Hepatocyte (in vitro differentiated cells): ENCODE data around the gene STARD5. TPM values are rescaled to one million over a fixed set of nuclear protein-coding genes. Genes with fewer than 3 reads are reported as not detected.

ENCODE experiments used
- DNase-seq: peaks from one replicate; pipeline ENCODE4 v3.0.0-alpha.2; 2016; ENCODE audit warnings: low spot score
- H2AFZ ChIP-seq: fragments of 200-600 bp; sonication (generic); 2 replicates; pipeline ENCODE4 v1.6.0; 2016; ENCODE audit warnings: antibody characterized with exemption, mild to moderate bottlenecking
- H3K27ac ChIP-seq: fragments of 200-600 bp; sonication (generic); 2 replicates; pipeline ENCODE4 v1.5.1; 2016; ENCODE audit warnings: mild to moderate bottlenecking
- H3K27me3 ChIP-seq: fragments of 200-600 bp; sonication (generic); 2 replicates; pipeline ENCODE4 v1.6.1; 2016
- H3K36me3 ChIP-seq: fragments of 200-600 bp; sonication (generic); replicated peaks from 2 replicates; pipeline ENCODE4 v1.5.1; 2016; ENCODE audit warnings: low read depth; ENCODE audit not compliant: insufficient read depth
- H3K4me1 ChIP-seq: fragments of 200-600 bp; sonication (generic); 2 replicates; pipeline ENCODE4 v1.5.1; 2016; ENCODE audit warnings: mild to moderate bottlenecking, moderate library complexity; ENCODE audit not compliant: insufficient read depth
- H3K4me2 ChIP-seq: fragments of 200-600 bp; sonication (generic); 2 replicates; pipeline ENCODE4 v1.6.0; 2016
- H3K4me3 ChIP-seq: fragments of 200-600 bp; sonication (generic); 2 replicates; pipeline ENCODE4 v1.5.1; 2016; ENCODE audit warnings: mild to moderate bottlenecking
- H3K79me2 ChIP-seq: fragments of 200-600 bp; sonication (generic); 2 replicates; pipeline ENCODE4 v1.6.0; 2017; ENCODE audit warnings: mild to moderate bottlenecking
- H3K9me2 ChIP-seq: fragments of 200-600 bp; sonication (generic); replicated peaks from 2 replicates; pipeline ENCODE4 v1.6.0; 2017; ENCODE audit warnings: mild to moderate bottlenecking; ENCODE audit not compliant: insufficient read depth
- H3K9me3 ChIP-seq: fragments of 200-600 bp; sonication (generic); 2 replicates; pipeline ENCODE4 v1.5.1; 2016; ENCODE audit warnings: low read depth, mild to moderate bottlenecking
- H4K20me1 ChIP-seq: fragments of 200-600 bp; sonication (generic); 2 replicates; pipeline ENCODE4 v1.6.0; 2016; ENCODE audit warnings: mild to moderate bottlenecking; ENCODE audit not compliant: insufficient read depth, poor library complexity, severe bottlenecking
- EZH2 ChIP-seq: fragments of 200-600 bp; sonication (generic); IDR thresholded peaks from 2 replicates; pipeline ENCODE4 v1.6.1; 2016; ENCODE audit warnings: antibody characterized with exemption, mild to moderate bottlenecking, borderline replicate concordance
- EZH2phosphoT487 ChIP-seq: fragments of 200-600 bp; sonication (generic); IDR thresholded peaks from one replicate; pipeline ENCODE4 v1.6.1; 2018; ENCODE audit warnings: antibody characterized with exemption, mild to moderate bottlenecking, low read depth, moderate library complexity; ENCODE audit not compliant: unreplicated experiment, severe bottlenecking
- WGBS: methylation state at CpG from one replicate; pipeline ENCODE4 v1.1.6; 2016; ENCODE audit warnings: low lambda C conversion rate; ENCODE audit errors: missing lambda C conversion rate; 5-methylcytosine and 5-hydroxymethylcytosine counted together
- polyA plus RNA-seq: library from polyadenylated mRNA; unstranded; fragments of >200 nt; fragmentation: Nextera tagmentation; extraction: Ambion mirVana; gene quantifications from 2 replicates; pipeline ENCODE4 v1.2.1, GENCODE V29; 2016
- total RNA-seq: library from RNA; depleted of rRNA; stranded (reverse); fragments of >200 nt; gene quantifications from 2 replicates; pipeline ENCODE4 v1.2.3, GENCODE V29; 2014
- TF ChIP-seq, protein P1 (sequence below): fragments of 200-600 bp; sonication (generic); IDR thresholded peaks from 2 replicates; pipeline ENCODE4 v1.5.1; 2016; ENCODE audit warnings: antibody characterized with exemption, mild to moderate bottlenecking; ENCODE audit not compliant: poor library complexity

Gene STARD5
- total and polyA plus RNA-seq, 2 experiments from 2014 or later: 7.2 to 13.7 TPM

DNA sequence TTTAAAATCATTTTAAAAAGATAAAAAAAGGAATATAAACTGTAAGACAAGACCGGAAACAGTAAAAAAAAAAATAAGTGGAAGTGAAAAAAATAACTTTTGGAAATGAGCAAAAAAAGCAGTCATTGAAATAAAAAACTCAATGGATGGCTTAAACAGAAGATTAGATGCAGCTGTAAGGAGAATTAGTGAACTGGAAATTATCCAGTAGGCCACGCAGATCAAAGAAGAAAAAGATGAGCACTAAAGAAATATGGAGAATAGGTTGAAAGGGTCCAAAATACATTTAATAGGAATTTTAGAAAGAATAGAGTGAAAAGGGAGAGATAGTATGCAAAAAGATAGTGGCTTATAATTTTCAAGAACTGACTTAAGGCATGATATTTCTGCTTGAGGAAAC is 47.0 kb downstream of the STARD5 start:
- no peak overlapping the region for H3K27ac ChIP-seq
- no peak overlapping the region for H2AFZ ChIP-seq
- H3K27me3 ChIP-seq: no peaks in the 10 kb centered on the region
- no peaks in the 10 kb centered on the region for H3K4me1 ChIP-seq
- no peaks in the 10 kb centered on the region for H3K79me2 ChIP-seq
- H4K20me1 ChIP-seq: no peaks in the 10 kb centered on the region
- TF ChIP-seq, protein P1, sequence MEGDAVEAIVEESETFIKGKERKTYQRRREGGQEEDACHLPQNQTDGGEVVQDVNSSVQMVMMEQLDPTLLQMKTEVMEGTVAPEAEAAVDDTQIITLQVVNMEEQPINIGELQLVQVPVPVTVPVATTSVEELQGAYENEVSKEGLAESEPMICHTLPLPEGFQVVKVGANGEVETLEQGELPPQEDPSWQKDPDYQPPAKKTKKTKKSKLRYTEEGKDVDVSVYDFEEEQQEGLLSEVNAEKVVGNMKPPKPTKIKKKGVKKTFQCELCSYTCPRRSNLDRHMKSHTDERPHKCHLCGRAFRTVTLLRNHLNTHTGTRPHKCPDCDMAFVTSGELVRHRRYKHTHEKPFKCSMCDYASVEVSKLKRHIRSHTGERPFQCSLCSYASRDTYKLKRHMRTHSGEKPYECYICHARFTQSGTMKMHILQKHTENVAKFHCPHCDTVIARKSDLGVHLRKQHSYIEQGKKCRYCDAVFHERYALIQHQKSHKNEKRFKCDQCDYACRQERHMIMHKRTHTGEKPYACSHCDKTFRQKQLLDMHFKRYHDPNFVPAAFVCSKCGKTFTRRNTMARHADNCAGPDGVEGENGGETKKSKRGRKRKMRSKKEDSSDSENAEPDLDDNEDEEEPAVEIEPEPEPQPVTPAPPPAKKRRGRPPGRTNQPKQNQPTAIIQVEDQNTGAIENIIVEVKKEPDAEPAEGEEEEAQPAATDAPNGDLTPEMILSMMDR: no peak
- TF ChIP-seq EZH2phosphoT487 (no peak), EZH2 (no peak)
- no peaks in the 10 kb centered on the region for H3K9me2 ChIP-seq
- no peaks in the 10 kb centered on the region for H3K9me3 ChIP-seq
- DNase-seq: no peak
- H3K36me3 ChIP-seq: no peaks in the 10 kb centered on the region
- H3K4me2 ChIP-seq: no peak overlapping the region
- 98% methylated on average over 2 of the region's 2 CpGs for WGBS
- H3K4me3 ChIP-seq: no peak overlapping the region

DNA sequence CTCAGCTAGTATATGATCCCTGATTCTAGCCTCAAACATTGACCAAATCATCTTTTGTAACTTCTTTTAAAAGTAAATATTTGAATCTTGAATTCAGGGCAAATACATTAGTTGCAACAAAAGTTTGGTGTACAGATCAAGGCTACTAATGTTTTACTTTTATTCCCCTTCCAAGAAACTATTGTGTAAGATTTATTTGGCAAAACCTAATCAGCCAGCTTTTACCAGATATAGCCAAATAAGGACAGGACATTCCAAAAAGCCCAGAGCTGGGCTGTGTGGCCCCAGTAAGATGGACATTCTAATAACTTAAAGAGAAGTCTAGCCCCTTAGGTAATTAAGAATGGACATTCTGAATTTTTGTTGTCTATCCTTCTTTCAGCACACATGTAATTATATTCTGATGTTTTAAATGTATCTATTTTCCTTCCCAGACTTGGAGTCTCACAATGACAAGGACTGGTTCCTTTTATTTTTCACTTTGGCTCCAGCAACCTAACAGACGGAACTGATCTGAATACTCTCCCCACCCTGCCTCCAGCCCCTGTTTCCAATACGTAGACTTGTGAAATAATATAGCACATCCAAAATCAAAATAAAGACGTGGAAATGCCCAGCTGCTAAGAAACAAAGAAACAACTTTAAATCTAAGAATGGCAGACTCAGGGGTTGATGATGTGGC is 48.1 kb downstream of the STARD5 start:
- TF ChIP-seq, protein P1: no peak
- TF ChIP-seq EZH2 (no peak), EZH2phosphoT487 (no peak)
- H3K9me2 ChIP-seq: no peaks in the 10 kb centered on the region
- H3K27me3 ChIP-seq: no peaks in the 10 kb centered on the region
- no peak overlapping the region for H3K27ac ChIP-seq
- H3K4me2 ChIP-seq: no peak overlapping the region
- no peaks in the 10 kb centered on the region for H3K4me1 ChIP-seq
- no peak overlapping the region for H3K4me3 ChIP-seq
- H3K9me3 ChIP-seq: no peaks in the 10 kb centered on the region
- WGBS: 95% methylated on average over 3 of the region's 3 CpGs
- no peak for DNase-seq
- H3K36me3 ChIP-seq: no peaks in the 10 kb centered on the region
- H2AFZ ChIP-seq: no peak overlapping the region
- no peaks in the 10 kb centered on the region for H4K20me1 ChIP-seq
- no peaks in the 10 kb centered on the region for H3K79me2 ChIP-seq

DNA sequence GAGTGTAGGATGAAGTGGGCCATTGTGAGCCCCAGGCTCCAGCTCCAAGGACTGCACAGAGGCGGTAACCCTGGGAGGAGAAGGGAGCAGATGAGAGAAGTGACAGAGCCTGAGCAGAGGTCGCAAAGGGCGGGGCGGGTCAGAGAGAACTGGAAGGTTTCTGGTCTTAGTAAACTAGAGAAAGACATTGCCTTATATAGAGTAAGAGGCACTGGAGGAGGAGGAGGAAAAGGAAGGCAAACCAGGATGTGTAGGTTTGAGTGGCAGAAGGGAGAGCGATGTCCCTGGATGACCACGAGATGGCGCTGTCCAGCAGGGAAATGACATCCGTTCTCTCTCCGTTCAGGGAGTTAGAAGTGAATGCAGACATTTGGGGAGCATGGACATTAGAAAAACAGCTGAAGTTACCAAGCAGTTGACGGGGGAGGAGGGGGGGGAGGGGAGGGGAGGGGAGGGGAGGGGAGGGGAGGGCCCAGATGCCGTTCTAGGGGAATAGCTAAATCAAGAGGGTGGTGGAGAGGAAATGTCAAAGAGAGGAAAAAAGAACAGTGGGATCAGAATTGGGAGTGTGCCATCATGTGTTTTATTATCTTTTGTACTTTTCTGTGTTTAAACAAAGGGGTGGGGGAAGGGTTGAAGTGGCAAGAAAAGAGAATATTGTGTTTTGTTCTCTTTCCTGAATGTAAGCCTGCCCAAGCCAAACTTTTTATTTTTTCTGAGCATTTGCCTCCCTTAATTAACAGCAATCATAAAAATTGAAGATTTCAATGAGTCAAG is 48.8 kb downstream of the STARD5 start:
- no peak for TF ChIP-seq EZH2
- TF ChIP-seq, protein P1: peak; percentile 89
- Histone ChIP-seq H3K79me2 (no peaks in the 10 kb centered on the region), H3K9me2 (no peaks in the 10 kb centered on the region), H3K27ac (no peak overlapping the region), H3K9me3 (no peaks in the 10 kb centered on the region), H4K20me1 (no peaks in the 10 kb centered on the region), H3K27me3 (no peaks in the 10 kb centered on the region), H2AFZ (no peak overlapping the region), H3K4me3 (no peak overlapping the region), H3K4me1 (no peaks in the 10 kb centered on the region), H3K36me3 (no peaks in the 10 kb centered on the region), H3K4me2 (no peak overlapping the region)
- 11% methylated on average over 9 of the region's 11 CpGs for WGBS
- peak; percentile 87 for DNase-seq
